ENCODE measurements around the gene POLD3.
"Not testable (repeated sequence)": the region's sequence is repeated elsewhere in the genome, so short reads cannot be mapped to it uniquely, and the experiment has no call there.

Gene POLD3

GRCh38 chr11:74639533-74639932 lies 47.2 kb downstream of the POLD3 start:
- DNase-seq, result no peak

GRCh38 chr11:74641289-74641688 lies 48.9 kb downstream of the POLD3 start:
- DNase-seq, result no peak

DNA sequence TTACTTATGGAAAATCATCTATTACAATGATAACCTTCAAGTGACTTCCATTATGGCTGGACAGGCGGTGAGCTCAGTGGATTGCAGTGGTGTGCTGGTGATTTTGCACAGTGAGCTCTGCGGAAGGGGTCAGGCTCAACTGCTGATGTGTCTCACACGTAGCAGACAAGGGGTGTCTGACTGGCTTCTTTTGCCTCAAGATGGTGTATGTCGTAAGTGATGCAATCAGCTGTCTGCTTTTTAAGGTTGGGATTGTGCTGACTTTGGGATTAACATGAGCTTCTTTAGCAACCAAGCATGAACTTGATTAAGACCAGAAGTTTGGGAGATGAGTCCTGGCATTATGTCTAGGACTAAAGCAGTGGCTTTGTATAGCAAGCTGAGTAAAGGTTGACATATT lies 49.5 kb downstream of the POLD3 start:
- DNase-seq, result no peak

DNA sequence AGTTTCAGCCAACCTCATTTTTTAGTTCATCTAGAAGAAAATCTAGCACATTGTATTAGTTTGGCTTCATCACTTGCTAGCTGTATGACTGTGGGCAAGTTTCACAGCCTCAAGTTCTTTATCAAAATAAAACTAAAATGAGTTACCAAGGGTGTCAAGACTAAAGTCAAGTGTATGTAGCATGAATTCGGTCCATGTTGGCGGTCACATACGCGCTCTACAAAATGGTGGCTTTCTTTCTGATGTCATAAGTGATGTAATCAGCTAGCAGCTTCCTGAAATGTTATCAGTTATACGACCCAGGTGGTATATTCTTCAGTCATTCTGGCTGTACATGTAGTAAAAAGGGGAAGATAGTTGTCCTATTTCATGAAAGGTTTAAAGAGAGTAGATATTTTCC lies 50.5 kb downstream of the POLD3 start:
- DNase-seq, result no peak

GRCh38 chr11:74644081-74644480 lies 51.7 kb downstream of the POLD3 start:
- DNase-seq, result no peak

DNA sequence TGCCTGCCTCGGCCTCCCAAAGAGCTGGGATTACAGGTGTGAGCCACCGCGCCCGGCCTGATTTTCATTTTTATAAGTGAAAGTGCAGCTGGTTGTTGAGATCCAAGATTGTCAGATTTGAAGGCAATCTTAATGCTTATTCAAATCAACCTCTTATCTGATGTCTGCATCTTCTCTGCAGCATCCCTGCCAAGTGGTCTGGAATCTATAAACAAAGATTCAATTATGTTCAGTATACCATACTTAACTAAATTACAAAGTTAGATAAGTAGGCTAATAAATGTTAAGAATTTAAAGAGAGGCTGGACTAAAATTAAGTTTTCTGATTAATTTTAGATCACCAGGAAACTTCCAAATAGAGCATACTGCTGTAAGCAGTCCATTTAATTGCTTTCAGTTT lies 53.8 kb downstream of the POLD3 start:
- DNase-seq, result no peak

GRCh38 chr11:74646954-74647353 lies 54.6 kb downstream of the POLD3 start:
- DNase-seq, result no peak

GRCh38 chr11:74647404-74647803 lies 55.0 kb downstream of the POLD3 start:
- no peak for DNase-seq

DNA sequence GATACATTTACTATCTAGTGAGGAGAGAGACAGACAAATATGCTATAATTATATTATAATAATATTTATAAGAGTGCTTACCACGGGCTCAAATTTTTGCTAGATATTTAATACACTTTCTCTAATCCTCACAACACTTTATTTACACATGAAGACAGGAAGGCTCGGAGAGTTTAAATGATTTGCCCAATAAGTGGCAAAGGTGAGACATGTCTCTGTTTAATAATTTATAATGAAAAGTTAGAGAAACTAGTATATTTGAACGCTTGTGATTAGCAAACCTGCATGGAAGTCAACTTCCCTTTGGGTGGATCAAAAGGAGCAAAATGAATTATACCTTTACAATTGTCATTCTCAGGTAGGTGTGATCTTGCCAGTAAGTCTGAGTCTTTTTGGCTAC lies 55.4 kb downstream of the POLD3 start:
- DNase-seq, result no peak

DNA sequence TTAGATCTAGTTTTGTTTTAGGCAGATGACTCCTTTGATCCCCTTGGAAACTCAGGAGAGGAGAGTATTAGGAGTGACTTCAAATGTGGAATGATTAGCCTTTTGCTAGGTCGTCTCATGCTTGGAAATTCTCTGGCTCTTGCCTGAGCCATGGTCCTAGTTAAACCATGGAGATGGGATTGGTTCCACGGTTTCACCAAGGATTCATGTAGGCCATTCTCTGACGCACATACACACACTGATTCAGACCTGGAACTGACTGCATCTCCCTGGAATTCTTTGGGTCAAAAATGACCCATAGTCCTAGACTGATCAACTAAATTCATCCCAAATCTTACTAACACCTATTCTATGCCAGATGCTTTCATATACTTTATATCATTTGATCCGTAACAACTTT lies 56.5 kb downstream of the POLD3 start:
- no peak for DNase-seq

GRCh38 chr11:74650498-74650897 lies 58.1 kb downstream of the POLD3 start:
- no peak for DNase-seq

DNA sequence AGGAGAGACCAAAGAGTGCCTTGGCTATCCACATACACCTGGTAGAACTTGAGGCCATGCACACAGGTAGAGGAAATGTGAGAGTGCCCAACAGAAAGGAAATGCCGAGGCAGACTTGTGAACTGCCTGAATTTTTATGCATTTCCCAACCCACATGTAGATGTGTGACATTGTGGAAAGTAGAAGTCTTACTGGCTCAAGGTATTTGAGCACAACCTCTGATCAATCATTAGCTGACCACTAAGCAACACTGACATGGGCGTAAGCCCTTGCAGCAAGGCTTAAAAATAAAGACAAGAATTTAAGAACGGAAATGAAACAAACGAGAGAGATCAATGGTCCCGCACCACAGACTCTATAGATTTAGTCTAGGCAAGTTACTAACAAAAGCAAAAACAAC lies 62.6 kb downstream of the POLD3 start:
- no peak for DNase-seq

DNA sequence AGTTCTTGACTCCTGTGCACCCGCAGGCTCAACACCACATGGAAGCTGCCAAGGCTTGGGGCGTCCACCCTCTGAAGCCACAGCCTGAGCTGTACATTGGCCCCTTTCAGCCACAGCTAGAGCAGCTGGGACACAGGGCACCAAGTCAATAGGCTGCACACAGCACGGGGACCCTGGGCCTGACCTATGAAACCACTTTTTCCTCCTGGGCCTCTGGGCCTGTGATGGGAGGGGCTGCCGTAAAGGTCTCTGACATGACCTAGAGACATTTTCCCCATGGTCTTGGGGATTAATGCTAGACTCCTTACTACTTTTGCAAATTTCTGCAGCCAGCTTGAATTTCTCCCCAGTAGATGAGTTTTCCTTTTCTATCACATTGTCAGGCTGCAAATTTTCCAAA lies 66.7 kb downstream of the POLD3 start:
- DNase-seq, result not testable (repeated sequence)

DNA sequence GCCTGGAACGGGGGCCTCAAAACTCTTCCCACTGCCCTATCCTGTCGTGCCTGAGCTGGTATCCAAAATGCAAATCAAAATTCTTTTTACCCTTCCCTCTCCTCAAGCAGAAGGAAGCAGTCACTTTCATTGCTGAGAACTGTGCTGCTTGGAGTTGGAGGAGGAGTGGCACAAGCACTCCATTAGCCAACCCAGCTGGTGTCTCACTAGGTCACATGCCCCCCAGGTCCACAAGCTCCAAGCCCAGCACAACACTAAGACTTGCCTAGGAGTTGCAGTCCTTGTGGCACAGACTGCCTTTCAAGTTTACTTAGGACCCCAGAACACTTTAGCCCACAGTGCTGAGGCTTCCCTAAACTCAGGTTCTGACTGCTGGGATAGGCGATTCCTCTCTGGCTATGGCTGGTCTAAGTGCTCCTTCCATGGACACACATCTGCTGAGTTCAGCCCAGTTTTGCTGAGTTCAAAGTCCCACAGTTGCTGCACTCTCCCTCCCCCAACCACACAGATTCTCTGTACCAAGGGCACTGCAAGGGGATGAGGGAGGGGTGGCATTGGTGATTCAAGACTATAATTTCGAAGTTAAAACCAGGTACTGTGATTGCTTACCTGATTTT lies 70.2 kb downstream of the POLD3 start:
- no peak for DNase-seq

DNA sequence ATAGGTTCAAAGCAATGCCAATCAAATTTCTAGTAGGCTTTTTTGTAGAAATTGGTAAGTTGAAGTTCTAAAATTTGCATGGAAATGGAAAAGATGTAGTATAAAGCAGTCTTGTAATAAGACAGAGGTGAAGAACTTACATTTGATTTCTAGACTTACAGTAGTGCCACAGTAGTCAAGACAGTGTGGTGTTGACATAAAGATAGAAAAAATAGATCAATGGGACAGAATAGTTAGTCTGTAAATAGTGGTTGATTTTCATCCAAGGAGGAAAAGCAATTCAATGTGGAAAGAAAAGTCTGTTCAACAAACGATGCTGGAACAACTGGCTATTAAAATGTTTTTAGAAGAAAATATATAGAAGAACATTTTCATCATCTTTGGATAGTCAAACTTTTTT lies 70.9 kb downstream of the POLD3 start:
- no peak for DNase-seq

DNA sequence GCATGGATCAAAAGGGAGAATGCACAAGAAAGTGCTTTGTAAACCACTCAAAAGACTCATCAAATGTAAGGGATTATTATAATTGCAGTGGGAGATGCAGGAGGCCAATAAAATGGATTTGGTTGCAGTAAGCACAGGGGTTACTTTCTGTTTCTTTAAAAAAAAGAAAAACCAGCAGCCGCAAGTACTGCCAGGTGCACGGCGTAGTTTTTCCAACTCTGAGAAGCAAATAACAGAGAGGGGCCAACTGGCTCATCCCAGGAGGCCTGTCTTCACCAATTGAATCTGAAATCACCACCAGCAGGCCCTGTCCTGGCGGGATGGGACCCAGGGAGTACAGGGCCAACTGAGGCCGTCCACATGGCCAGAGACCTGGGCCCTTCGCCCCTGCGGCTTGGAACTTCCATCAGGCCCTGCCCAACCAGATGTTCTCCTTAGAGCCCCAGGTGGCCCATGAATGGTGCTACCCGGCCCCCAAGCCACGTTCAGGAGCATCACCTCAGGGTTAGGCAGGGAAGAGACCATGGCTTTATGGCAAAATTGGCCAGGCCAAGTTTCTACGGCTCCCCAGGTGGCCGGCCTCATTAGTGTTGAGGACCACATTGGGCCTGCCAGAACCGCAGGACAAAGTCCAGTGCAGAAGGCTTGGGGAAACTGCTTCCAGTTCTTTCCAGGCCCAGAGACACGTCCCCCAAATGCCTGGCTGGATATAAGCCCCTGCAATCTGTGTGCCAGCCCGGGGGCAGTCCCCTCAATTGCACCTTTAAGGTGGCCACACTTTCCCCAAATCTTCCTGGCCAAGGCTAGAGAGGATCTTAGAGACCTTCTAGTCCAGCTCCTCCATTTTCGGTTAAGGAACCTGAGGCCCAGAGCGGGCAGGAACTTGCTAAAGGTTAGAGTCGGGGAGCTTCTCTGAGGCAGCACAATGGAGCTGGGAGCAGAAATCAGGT lies 77.1 kb downstream of the POLD3 start:
- no peak for DNase-seq

DNA sequence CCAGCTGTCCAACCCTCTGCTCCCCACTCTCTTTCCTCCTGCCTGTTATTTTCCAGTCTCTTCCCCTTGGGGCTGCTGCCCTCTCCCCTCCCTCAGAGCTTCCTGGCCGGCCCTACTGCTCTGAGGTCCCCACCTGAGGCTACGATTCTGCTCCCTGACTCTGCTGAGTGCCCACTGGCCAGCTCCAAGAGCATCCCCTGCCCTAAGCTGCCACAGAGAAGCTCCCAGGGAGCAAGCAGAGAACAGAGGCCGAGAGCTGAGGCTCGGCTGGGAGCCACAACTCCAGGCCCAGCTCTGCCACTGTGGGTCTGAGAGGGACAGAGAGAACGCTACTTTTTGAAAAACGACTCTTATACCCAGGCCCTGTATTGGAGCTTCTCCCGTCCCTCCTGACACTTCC lies 77.8 kb downstream of the POLD3 start:
- no peak for DNase-seq

DNA sequence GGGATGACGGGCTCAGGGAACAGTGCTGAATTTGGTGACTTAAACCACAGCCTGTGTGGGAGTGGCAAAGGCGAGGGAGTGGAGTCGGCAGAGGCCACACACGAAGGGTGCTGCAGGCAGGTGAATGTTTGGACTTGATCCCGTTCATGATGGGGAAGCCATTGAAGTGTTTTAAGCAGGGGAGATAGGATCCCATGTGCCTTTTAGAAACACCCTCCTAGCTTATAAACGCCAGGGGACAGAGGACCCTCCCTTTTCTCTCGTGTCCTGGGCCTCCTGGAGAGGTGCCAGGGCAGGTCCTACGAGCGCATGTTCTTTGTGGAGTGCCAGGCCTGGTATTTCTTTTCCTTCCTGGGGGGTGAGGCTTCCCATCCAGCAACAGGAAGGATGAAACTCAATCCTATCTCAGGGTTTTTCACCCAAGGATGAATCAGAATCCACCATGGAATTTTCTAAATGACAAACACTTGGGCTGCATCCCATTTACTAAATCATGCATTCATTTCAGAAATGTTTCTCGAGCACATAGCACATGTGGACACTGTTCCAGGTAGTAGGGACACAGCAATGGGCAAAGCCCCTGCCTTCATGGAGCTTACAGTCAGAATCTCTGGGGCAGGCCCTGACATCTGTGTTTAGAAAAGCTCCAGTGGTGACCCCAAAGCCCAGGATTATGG lies 79.3 kb downstream of the POLD3 start:
- DNase-seq, result no peak

DNA sequence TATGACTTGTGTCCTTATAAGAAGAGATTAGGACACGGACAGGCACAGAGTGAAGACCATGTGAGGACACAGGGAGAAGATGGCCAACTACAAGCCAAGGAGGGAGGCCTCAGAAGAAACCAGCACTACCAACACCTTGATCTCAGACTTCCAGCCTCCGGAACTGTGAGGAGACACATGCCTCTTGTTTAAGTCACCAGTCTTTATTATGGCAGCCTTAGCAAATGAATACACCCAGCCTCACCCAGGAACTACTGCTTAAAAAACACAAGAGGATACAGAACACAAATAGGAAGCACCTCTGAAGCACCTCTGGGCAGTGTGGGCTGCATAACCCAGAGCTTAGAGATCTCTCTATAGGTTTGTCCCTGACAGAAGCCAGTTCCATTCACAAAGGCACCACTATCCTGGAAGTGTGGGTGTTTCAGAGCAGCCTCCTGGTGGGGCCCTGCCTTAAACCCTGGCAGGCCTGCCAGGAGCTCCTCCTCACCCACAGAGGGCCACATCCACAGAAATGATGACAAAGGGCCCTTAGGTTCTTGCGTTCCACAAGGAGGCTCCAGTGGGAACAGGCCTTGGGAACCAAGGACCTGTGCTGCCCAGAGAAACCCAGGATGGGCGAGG lies 80.1 kb downstream of the POLD3 start:
- no peak for DNase-seq

- DNase-seq, result no peak
These were observed 80.7 kb downstream of the POLD3 start for GRCh38 chr11:74672956-74673692.

DNA sequence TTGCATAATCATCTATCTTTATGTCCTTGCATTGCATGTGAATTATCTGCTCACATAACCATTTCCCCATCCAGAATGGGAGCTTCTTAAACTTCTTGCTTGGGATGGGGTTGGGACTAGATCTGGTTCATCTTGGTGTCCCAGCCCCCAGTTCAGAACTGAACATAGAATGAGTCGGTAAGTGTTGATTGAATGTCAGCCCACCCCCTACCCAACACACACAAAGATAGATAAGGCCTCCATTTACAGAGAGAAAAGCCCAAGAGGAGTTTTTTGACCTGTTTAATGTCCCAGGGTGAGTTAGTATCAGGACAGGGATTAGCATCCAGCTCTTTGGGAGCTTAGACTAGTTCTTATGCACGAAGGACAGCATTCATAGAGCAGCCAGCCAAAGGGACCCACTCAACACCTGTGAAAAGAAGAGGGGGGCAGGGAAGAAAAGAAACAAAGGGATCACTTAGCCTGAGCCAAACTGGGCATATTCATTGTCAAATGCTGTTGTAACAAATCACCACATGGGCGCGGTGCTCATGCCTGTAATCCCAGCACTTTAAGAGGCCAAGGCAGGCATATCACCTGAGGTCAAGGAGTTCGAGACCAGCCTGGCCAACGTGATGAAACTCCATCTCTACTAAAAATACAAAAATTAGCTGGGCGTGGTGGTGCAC lies 81.4 kb downstream of the POLD3 start:
- no peak for DNase-seq

DNA sequence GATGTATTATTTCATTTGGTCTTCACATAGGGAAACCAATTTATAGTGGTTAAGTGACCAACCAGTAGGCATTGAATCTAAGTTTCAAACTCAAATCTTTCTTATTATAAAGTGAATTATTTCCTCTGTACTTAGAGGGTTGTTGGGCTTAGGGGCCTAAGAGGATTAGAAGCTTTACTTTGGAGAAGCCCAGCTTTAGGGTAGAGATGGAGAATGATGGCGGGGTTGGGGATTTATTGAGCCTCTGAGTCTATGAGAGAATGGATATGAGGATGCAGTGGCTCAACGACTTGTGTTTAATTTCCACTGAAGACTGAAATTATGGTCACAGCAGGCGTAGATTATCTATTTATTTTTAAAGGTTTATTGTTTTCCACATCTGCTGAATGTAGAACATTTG lies 83.4 kb downstream of the POLD3 start:
- DNase-seq, result no peak
